T1000 (cell line): ENCODE data around the gene TP53AIP1.

ENCODE experiments used
- DNase-seq: peaks from one replicate; lab custom pipeline; 2025; ENCODE audit warnings: mixed read lengths; lab: John Stamatoyannopoulos, UW

Gene TP53AIP1

GRCh38 chr11:128906185-128907050 lies 36.3 kb downstream of the TP53AIP1 start:
- no peak for DNase-seq

- DNase-seq, result no peak
Observed at GRCh38 chr11:128905345-128906184, 37.1 kb downstream of the TP53AIP1 start.

- DNase-seq, result no peak
Observed at GRCh38 chr11:128904656-128905344, 37.9 kb downstream of the TP53AIP1 start.

GRCh38 chr11:128904303-128904655 lies 38.4 kb downstream of the TP53AIP1 start:
- DNase-seq, result no peak

- no peak for DNase-seq
Observed at GRCh38 chr11:128903248-128904061, 39.2 kb downstream of the TP53AIP1 start.

GRCh38 chr11:128902515-128903066 lies 40.1 kb downstream of the TP53AIP1 start:
- DNase-seq, result no peak

GRCh38 chr11:128901653-128902514 lies 40.8 kb downstream of the TP53AIP1 start:
- no peak for DNase-seq

GRCh38 chr11:128900468-128900867 lies 42.2 kb downstream of the TP53AIP1 start:
- no peak for DNase-seq

GRCh38 chr11:128898580-128899344 lies 43.9 kb downstream of the TP53AIP1 start:
- DNase-seq, result no peak

GRCh38 chr11:128897826-128898225 lies 44.8 kb downstream of the TP53AIP1 start:
- DNase-seq, result no peak

- DNase-seq, result no peak
Observed at GRCh38 chr11:128896356-128896755, 46.3 kb downstream of the TP53AIP1 start.

- no peak for DNase-seq
Observed at GRCh38 chr11:128895526-128895925, 47.1 kb downstream of the TP53AIP1 start.

GRCh38 chr11:128894685-128895084 lies 48.0 kb downstream of the TP53AIP1 start:
- DNase-seq, result no peak

GRCh38 chr11:128894286-128894681 lies 48.4 kb downstream of the TP53AIP1 start:
- no peak for DNase-seq

- DNase-seq, result no peak
Observed at GRCh38 chr11:128893578-128894285, 48.9 kb downstream of the TP53AIP1 start.

- DNase-seq, result no peak
Observed at GRCh38 chr11:128892866-128893565, 49.7 kb downstream of the TP53AIP1 start.

- DNase-seq, result no peak
Observed at GRCh38 chr11:128891913-128892398, 50.7 kb downstream of the TP53AIP1 start.
